K562 (cell line): ENCODE results near the gene RNF222. TPM values are rescaled to one million over a fixed set of nuclear protein-coding genes. Genes with fewer than 3 reads are reported as not detected.
"Not testable (repeated sequence)": the region's sequence is repeated elsewhere in the genome, so short reads cannot be mapped to it uniquely, and the experiment has no call there.

Experiments
- ATAC-seq: fragments of 200-7000 bp; cut with Tn5 transposase; 3 replicates; pipeline ENCODE4 v1.9.1; 2020; ENCODE audit warnings: moderate library complexity
- BruUV-seq: library from RNA; stranded (reverse); fragments of 400-500 nt; replicated peaks from 2 replicates; lab custom pipeline; 2021; lab: Mats Ljungman, UMichigan
- CTCF ChIA-PET: fragments of 300-600 bp; formaldehyde crosslinking; extraction: SDS; loops from one replicate; lab custom pipeline; 2021; ENCODE audit warnings: low intra/inter-chr PET ratio; lab: Yijun Ruan, JAX
- POLR2A ChIA-PET: fragments of 300-600, 350-650 bp; sonication (Branson Sonifier 250); formaldehyde crosslinking; extraction: SDS; loops from one replicate; lab custom pipeline; 2021; ENCODE audit warnings: antibody characterized with exemption, inconsistent platforms; lab: Yijun Ruan, JAX
- DNase-seq, 4 experiments: peaks; one replicate each; pipeline versions ENCODE4 v3.0.0 to v3.0.0-alpha.2; 2011 to 2018; ENCODE audit warnings: low spot score in 3 of 4, mixed read lengths in 3 of 4; ENCODE audit errors: extremely low read depth in 1 of 4
- FAIRE-seq: peaks from 2 replicates; lab custom pipeline; 2011; peaks lifted over from hg19 to GRCh38; lab: Jason Lieb, UNC
- H2AFZ ChIP-seq: 2 replicates; pipeline ENCODE4 v1.6.0; 2011; ENCODE audit warnings: low read depth, low read length, control low read depth, inconsistent platforms
- H3K27ac ChIP-seq: fragments of 200-600 bp; 3 replicates; pipeline ENCODE4 v1.8.0; 2011; ENCODE audit warnings: low read depth, mild to moderate bottlenecking, control low read depth, inconsistent platforms, low read length, moderate library complexity, mixed read lengths; ENCODE audit errors: extremely low read depth
- H3K27me3 ChIP-seq, 2 experiments: fragments of 300-600 bp in 1 of 2; 2 replicates in 1 of 2; 3 replicates in 1 of 2; pipeline versions ENCODE4 v1.6.0 to v1.8.0; 2011; ENCODE audit warnings: inconsistent platforms in 2 of 2, low read length in 2 of 2, mild to moderate bottlenecking in 1 of 2, mixed read lengths in 1 of 2, moderate library complexity in 1 of 2; ENCODE audit not compliant: control insufficient read depth in 2 of 2, insufficient read depth in 2 of 2
- H3K36me3 ChIP-seq: fragments of 300-600 bp; 3 replicates; pipeline ENCODE4 v1.8.0; 2011; ENCODE audit warnings: mild to moderate bottlenecking, low read length, inconsistent platforms; ENCODE audit not compliant: control insufficient read depth, insufficient read depth
- H3K4me1 ChIP-seq, 2 experiments: fragments of 200-600 bp in 1 of 2; replicated peaks in 1 of 2; 2 replicates in 1 of 2; 3 replicates in 1 of 2; pipeline versions ENCODE4 v1.5.1 to v1.8.0; 2011; ENCODE audit warnings: inconsistent platforms in 2 of 2, low read length in 2 of 2, mild to moderate bottlenecking in 1 of 2, mixed read lengths in 1 of 2, moderate library complexity in 1 of 2; ENCODE audit not compliant: control insufficient read depth in 2 of 2, insufficient read depth in 2 of 2
- H3K4me2 ChIP-seq: 2 replicates; pipeline ENCODE4 v1.6.1; 2011; ENCODE audit warnings: low read length, control low read depth, inconsistent platforms, mixed read lengths; ENCODE audit not compliant: insufficient read depth
- H3K4me3 ChIP-seq: fragments of 200-600 bp; sonication (generic), shearing (Covaris generic); 2 replicates; pipeline ENCODE4 v1.5.1; 2016; ENCODE audit warnings: control low read depth, inconsistent platforms
- H3K79me2 ChIP-seq: fragments of 200-600 bp; 3 replicates; pipeline ENCODE4 v1.8.0; 2011; ENCODE audit warnings: low read length, inconsistent platforms; ENCODE audit not compliant: control insufficient read depth, insufficient read depth
- H3K9ac ChIP-seq, 2 experiments: 2 replicates each; pipeline versions ENCODE4 v1.6.0 to v1.6.1; 2011; ENCODE audit warnings: low read depth in 2 of 2, low read length in 2 of 2, control low read depth in 1 of 2, inconsistent platforms in 1 of 2, mild to moderate bottlenecking in 1 of 2, mixed read lengths in 1 of 2; ENCODE audit not compliant: insufficient read depth in 1 of 2
- H3K9me1 ChIP-seq: one replicate; pipeline ENCODE4 v1.6.0; 2011; ENCODE audit warnings: inconsistent platforms, mild to moderate bottlenecking, low read length, moderate library complexity; ENCODE audit not compliant: control insufficient read depth, insufficient read depth
- H3K9me3 ChIP-seq: replicated peaks from 2 replicates; pipeline ENCODE4 v1.5.1; 2011; ENCODE audit warnings: low read depth, low read length, inconsistent platforms; ENCODE audit not compliant: control insufficient read depth, insufficient read depth
- H4K20me1 ChIP-seq: replicated peaks from 2 replicates; pipeline ENCODE4 v1.6.1; 2011; ENCODE audit warnings: low read length, inconsistent platforms, mixed read lengths; ENCODE audit not compliant: control insufficient read depth, insufficient read depth
- MEIS2 ChIP-seq: fragments of 450-650 bp; IDR thresholded peaks from 2 replicates; pipeline ENCODE4 v1.6.1; 2014; ENCODE audit warnings: mild to moderate bottlenecking; ENCODE audit not compliant: partially characterized antibody
- MLLT1 ChIP-seq, 2 experiments: fragments of 450-650 bp; IDR thresholded peaks; 2 replicates each; pipeline ENCODE4 v1.6.1; 2016
- PBX2 ChIP-seq, 2 experiments: IDR thresholded peaks in 1 of 2; conservative IDR thresholded peaks in 1 of 2; 2 replicates each; pipeline ENCODE4 v1.6.1; 2016; ENCODE audit warnings: low read depth in 2 of 2, mild to moderate bottlenecking in 1 of 2, missing compliant biosample characterization in 1 of 2, missing genetic modification characterization in 1 of 2, moderate library complexity in 1 of 2
- PKNOX1 ChIP-seq: fragments of 450-650 bp; IDR thresholded peaks from 2 replicates; pipeline ENCODE4 v1.6.1; 2016
- SNIP1 ChIP-seq: fragments of 450-650 bp; IDR thresholded peaks from 2 replicates; pipeline ENCODE4 v1.7.1; 2017; ENCODE audit warnings: low read depth, mild to moderate bottlenecking
- ZBTB12 ChIP-seq: fragments of 250-450 bp; sonication (Bioruptor Pico); IDR thresholded peaks from 2 replicates; pipeline ENCODE4 v1.4.0; 2020
- WGBS: fragments of 100-300 bp; shearing (Covaris generic); methylation state at CpG from one replicate; pipeline ENCODE4 v1.1.6; 2016; ENCODE audit warnings: low coverage, mixed read lengths; ENCODE audit not compliant: insufficient coverage; ENCODE audit errors: missing lambda C conversion rate; 5-methylcytosine and 5-hydroxymethylcytosine counted together
- in situ Hi-C: fragments of 300-500 bp; cut with MboI; formaldehyde crosslinking; loops from 4 replicates; pipeline ENCODE4 v1.15.0; 2018; ENCODE audit warnings: inconsistent platforms, mixed read lengths
- intact Hi-C: fragments of 100-400 bp; cut with micrococcal nuclease; formaldehyde crosslinking; loops from 2 replicates; pipeline ENCODE4 v1.14.2; 2022
- polyA plus RNA-seq, 8 experiments: library from polyadenylated mRNA; depleted of rRNA in 4 of 8; stranded (reverse) in 5 of 8; unstranded in 3 of 8; fragments of >200 nt; fragmentation: Nextera tagmentation in 2 of 8; fragmentation: Illumina TruSeq in 1 of 8; extraction: Ambion mirVana in 2 of 8; extraction: Trizol in 1 of 8; gene quantifications; 2 replicates each; pipeline versions ENCODE4 v1.2.1 to v1.2.3, GENCODE V29; 2011 to 2014; ENCODE audit warnings: inconsistent platforms in 1 of 8, missing spikeins in 1 of 8
- total RNA-seq, 7 experiments: library from RNA; depleted of rRNA in 6 of 7; stranded (reverse); fragments of >200 nt in 6 of 7; fragmentation: Illumina TruSeq in 2 of 7; extraction: Trizol in 2 of 7; gene quantifications; 2 replicates each; pipeline versions ENCODE4 v1.2.1 to v1.2.3, GENCODE V29; 2011 to 2021; ENCODE audit warnings: low replicate concordance in 1 of 7

Gene RNF222
- total and polyA plus RNA-seq, 9 of the 15 experiments (the other 6 are each of a cell fraction or from before 2014, with no cell fraction given): not detected

GRCh38 chr17:8375738-8376259 lies 21.8 kb downstream of the RNF222 start:
- Histone ChIP-seq H3K4me1 (peaks cover 11 to 17% of the 10 kb centered on the region in 2 experiments; a peak in 4 of 5 replicates), H3K9ac (peak overlapping the region in 1 of 2 experiments; percentile 37; a peak in 2 of 4 replicates), H3K4me2 (peak overlapping the region; percentile 75), H3K79me2 (peaks cover 23% of the 10 kb centered on the region), H3K4me3 (peak overlapping the region; percentile 37; the same call in 1 of the 2 replicates), H3K9me3 (no peaks in the 10 kb centered on the region), H3K36me3 (peaks cover 46% of the 10 kb centered on the region), H2AFZ (no peak overlapping the region), H3K9me1 (no peaks in the 10 kb centered on the region), H3K27me3 (no peaks in the 10 kb centered on the region), H3K27ac (peak overlapping the region; percentile 50; the same call in 1 of the 3 replicates), H4K20me1 (peaks cover 9% of the 10 kb centered on the region; the same call in 1 of the 2 replicates)
- no peak for DNase-seq
- in situ Hi-C loops (loop anchor here (25.0 kb wide), 1 partner anchor 1162 kb away; no protein-coding TSS in a partner anchor), intact Hi-C loops (loop anchor here (5.0 kb wide), 1 partner anchor 58 kb away; no protein-coding TSS in a partner anchor)
- FAIRE-seq: no peak
- 75% methylated on average over 18 of the region's 18 CpGs for WGBS
- no peak for TF ChIP-seq ZBTB12 (CRISPR knock-in tag)
- no peak for TF ChIP-seq PBX2 (CRISPR knock-in tag; IDR thresholded peaks at IDR 0.05; ENCODE audit: low read depth)
- TF ChIP-seq PBX2 (tag; conservative IDR thresholded peaks at IDR 0.05; ENCODE audit: low read depth): peak; percentile 58
- TF ChIP-seq SNIP1: no peak
- peak in 1 of 2 experiments; percentile 39; a peak in 1 of 4 replicates for TF ChIP-seq MLLT1 (IDR thresholded peaks at IDR 0.05)
- peak; percentile 65 for TF ChIP-seq PKNOX1
- TF ChIP-seq MEIS2: peak; percentile 78
- CTCF ChIA-PET: no interaction called here
- POLR2A ChIA-PET: interaction anchor here (0.9 to 4.6 kb wide), 6 partner anchors 14 to 186 kb away, joined by 3 to 25 read pairs (median 3); partner anchors contain the start of gene BORCS6
- BruUV-seq: no TSS peak
- no peak for ATAC-seq

GRCh38 chr17:8373856-8374255 lies 23.8 kb downstream of the RNF222 start:
- POLR2A ChIA-PET, DNase-seq, H4K20me1 ChIP-seq, in situ Hi-C loops, BruUV-seq, H3K9ac ChIP-seq, CTCF ChIA-PET, H3K79me2 ChIP-seq, H3K9me3 ChIP-seq, ATAC-seq, H3K27me3 ChIP-seq, FAIRE-seq, H3K4me3 ChIP-seq, H2AFZ ChIP-seq, H3K9me1 ChIP-seq, H3K4me2 ChIP-seq, intact Hi-C loops, H3K27ac ChIP-seq: not testable (repeated sequence)
- WGBS: no CpG with 5 or more reads among the region's 26 CpGs
- peaks cover 11 to 16% of the 10 kb centered on the region in 2 experiments; a peak in 4 of 5 replicates for H3K4me1 ChIP-seq
- peaks cover 26% of the 10 kb centered on the region for H3K36me3 ChIP-seq
